Duodenal mucosa (tissue), 2 donors: Measurements from ENCODE around the gene STX17.

Source experiments
- H3K27ac ChIP-seq: one replicate; pipeline ENCODE4 v1.7.0; 2013; ENCODE audit warnings: low read depth, low read length
- H3K27me3 ChIP-seq, 2 donors: one replicate each; pipeline ENCODE4 v1.7.0; 2013; ENCODE audit warnings: low read length in 2 of 2, control low read depth in 1 of 2; ENCODE audit not compliant: insufficient read depth in 2 of 2, control insufficient read depth in 1 of 2
- H3K36me3 ChIP-seq, 2 donors: one replicate each; pipeline ENCODE4 v1.7.0; 2013; ENCODE audit warnings: low read length in 2 of 2, control low read depth in 1 of 2; ENCODE audit not compliant: insufficient read depth in 2 of 2, control insufficient read depth in 1 of 2
- H3K4me1 ChIP-seq, 2 donors: one replicate each; pipeline ENCODE4 v1.7.0; 2013; ENCODE audit warnings: low read length in 2 of 2, control low read depth in 1 of 2; ENCODE audit not compliant: insufficient read depth in 2 of 2, control insufficient read depth in 1 of 2
- H3K4me3 ChIP-seq, 2 donors: one replicate each; pipeline ENCODE4 v1.7.0; 2013; ENCODE audit warnings: low read length in 2 of 2, low read depth in 1 of 2
- H3K9ac ChIP-seq, 2 donors: one replicate each; pipeline ENCODE4 v1.7.0; 2013; ENCODE audit warnings: low read length in 2 of 2, low read depth in 1 of 2
- H3K9me3 ChIP-seq, 2 donors: one replicate each; pipeline ENCODE4 v1.7.0; 2013; ENCODE audit warnings: low read length in 2 of 2, control low read depth in 1 of 2; ENCODE audit not compliant: control insufficient read depth in 1 of 2

STX17 gene

GRCh38 chr9:99964336-99964735 lies 57.9 kb downstream of the STX17 start:
- Histone ChIP-seq H3K4me3 (no peak overlapping the region), H3K36me3 (peaks cover 22 to 49% of the 10 kb centered on the region in 2 donors), H3K27ac (no peak overlapping the region), H3K27me3 (no peaks in the 10 kb centered on the region), H3K9me3 (no peaks in the 10 kb centered on the region), H3K4me1 (no peaks in the 10 kb centered on the region), H3K9ac (no peak overlapping the region)

DNA sequence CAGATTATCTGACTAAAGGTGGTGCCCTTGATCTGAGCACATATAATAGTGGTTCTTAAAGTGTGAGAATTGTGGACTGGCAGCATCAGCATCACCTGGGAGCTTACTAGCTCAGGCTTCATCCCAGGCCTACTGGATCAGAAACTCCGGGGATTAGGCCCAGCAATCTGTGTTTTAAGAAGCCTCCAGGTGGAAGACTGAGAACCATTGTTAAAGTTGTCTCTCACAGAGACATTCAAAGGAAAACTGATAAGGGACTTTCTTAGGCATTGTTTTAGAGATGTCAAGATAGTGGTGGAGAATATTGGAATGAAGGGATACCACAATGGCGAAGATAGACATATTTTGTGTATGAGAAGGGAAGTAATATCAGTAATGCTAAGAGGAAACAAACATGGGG lies 59.5 kb downstream of the STX17 start:
- no peaks in the 10 kb centered on the region for H3K4me1 ChIP-seq
- no peak overlapping the region for H3K4me3 ChIP-seq
- H3K27me3 ChIP-seq, result no peaks in the 10 kb centered on the region
- no peak overlapping the region for H3K9ac ChIP-seq
- no peak overlapping the region for H3K27ac ChIP-seq
- no peaks in the 10 kb centered on the region for H3K9me3 ChIP-seq
- peaks cover 23 to 56% of the 10 kb centered on the region in 2 donors for H3K36me3 ChIP-seq

- no peaks in the 10 kb centered on the region for H3K27me3 ChIP-seq
- H3K27ac ChIP-seq, result no peak overlapping the region
- no peaks in the 10 kb centered on the region for H3K9me3 ChIP-seq
- no peak overlapping the region for H3K9ac ChIP-seq
- H3K4me1 ChIP-seq, result no peaks in the 10 kb centered on the region
- H3K4me3 ChIP-seq, result no peak overlapping the region
- peaks cover 22 to 50% of the 10 kb centered on the region in 2 donors for H3K36me3 ChIP-seq
Measured at GRCh38 chr9:99966716-99967115, 60.3 kb downstream of the STX17 start.

DNA sequence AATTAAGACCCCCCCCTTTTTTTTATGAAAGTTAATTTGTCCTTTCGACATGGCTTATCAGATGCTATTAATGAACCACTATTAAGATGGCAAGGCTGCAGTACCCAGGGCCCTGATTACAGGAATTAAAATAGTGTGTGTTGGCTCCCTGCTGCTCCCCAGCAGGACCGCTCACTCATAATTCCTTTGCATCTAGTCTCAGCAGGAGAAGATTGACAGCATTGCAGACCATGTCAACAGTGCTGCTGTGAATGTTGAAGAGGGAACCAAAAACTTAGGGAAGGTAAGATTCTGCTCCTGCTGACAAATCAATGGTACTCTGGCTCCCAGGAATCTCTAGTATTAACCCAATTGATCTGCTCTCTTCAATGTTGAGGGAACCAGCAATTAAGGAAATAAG lies 61.0 kb downstream of the STX17 start:
- no peak overlapping the region for H3K4me3 ChIP-seq
- H3K4me1 ChIP-seq, result no peaks in the 10 kb centered on the region
- peaks cover 19 to 49% of the 10 kb centered on the region in 2 donors for H3K36me3 ChIP-seq
- no peaks in the 10 kb centered on the region for H3K9me3 ChIP-seq
- H3K27ac ChIP-seq, result no peak overlapping the region
- H3K27me3 ChIP-seq, result no peaks in the 10 kb centered on the region
- no peak overlapping the region for H3K9ac ChIP-seq

DNA sequence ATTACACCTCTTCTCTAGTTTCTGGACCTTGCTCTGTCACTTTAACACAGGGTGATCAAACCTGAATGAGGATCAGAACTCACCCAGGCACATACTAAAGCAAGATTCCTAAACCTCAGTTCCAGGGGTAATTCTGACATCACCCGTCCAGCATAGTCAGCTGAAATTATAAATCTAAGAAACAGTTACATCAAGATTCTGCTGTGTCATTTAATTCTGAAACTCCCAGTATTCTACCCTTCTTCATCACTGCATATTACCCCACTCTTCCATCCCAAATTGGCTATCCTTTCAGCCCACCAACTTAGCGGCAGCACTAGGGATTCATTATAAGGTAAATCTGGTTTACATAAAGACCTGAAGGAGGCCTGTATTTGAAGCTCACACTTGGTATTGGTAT lies 64.0 kb downstream of the STX17 start:
- no peak overlapping the region for H3K4me3 ChIP-seq
- H3K9me3 ChIP-seq, result no peaks in the 10 kb centered on the region
- peaks cover 12 to 40% of the 10 kb centered on the region in 2 donors for H3K36me3 ChIP-seq
- no peak overlapping the region for H3K27ac ChIP-seq
- H3K27me3 ChIP-seq, result no peaks in the 10 kb centered on the region
- H3K9ac ChIP-seq, result no peak overlapping the region
- H3K4me1 ChIP-seq, result no peaks in the 10 kb centered on the region

DNA sequence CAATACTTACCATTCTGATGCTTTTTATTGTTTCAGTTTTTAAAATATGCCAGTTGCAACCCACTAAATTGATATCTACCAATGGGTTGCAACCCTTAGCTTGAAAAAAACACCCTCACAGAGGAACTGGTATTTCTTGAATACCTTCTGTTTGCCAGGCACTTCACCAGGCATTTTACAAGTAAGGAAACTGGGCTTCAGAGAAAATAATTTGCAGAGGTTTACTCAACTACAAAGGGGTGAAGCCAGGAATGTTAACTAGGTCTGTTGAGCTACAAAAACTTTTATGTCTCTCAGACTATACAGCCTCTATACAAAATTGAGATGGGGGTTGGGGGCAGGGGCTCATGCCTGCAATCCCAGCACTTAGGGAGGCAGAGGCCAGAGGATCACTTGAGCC lies 65.0 kb downstream of the STX17 start:
- Histone ChIP-seq H3K9ac (no peak overlapping the region), H3K27ac (no peak overlapping the region), H3K9me3 (no peaks in the 10 kb centered on the region), H3K36me3 (peaks cover 12 to 34% of the 10 kb centered on the region in 2 donors), H3K4me3 (no peak overlapping the region), H3K4me1 (no peaks in the 10 kb centered on the region), H3K27me3 (no peaks in the 10 kb centered on the region)

GRCh38 chr9:99973455-99973854 lies 67.0 kb downstream of the STX17 start:
- Histone ChIP-seq H3K4me1 (no peaks in the 10 kb centered on the region), H3K9ac (no peak overlapping the region), H3K27me3 (no peaks in the 10 kb centered on the region), H3K27ac (no peak overlapping the region), H3K36me3 (peaks cover 6 to 24% of the 10 kb centered on the region in 2 donors), H3K4me3 (no peak overlapping the region), H3K9me3 (no peaks in the 10 kb centered on the region)

DNA sequence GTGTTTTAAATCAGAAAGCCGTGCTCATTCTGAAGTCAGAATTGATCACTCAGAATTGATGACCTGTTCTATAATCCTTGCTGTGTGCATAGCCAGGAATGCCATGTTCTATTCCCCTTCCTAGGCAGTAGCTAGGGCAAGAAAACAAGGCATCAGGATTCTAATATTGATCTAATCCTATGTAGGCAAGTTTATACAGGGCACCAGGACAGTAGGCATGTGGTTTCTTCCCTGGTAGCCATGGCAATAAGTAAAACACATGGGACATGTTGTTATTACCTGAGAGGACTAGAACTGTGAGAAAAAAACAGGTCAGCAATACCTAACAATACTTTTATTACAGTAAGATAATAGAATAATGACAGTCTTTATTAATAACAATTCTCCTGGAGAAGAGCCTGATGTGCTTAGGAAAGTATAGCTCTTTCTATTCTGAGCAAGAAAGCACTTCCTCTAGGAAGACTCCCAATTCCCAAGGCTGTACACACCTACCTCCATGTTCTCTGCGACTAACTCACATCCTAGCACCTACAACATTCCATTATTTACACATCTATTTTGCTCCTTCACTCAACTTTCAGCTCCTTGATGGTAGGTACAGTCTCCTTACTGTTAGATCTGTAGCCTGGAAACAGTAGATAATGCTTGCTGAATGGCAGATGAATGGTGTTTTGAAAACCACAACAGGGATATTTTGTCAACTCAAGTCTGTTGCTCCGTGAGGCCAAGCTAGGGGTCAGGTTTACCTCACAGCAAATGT lies 70.8 kb downstream of the STX17 start:
- Histone ChIP-seq H3K4me1 (no peaks in the 10 kb centered on the region), H3K36me3 (peaks cover 0 to 9% of the 10 kb centered on the region in 2 donors), H3K27ac (no peak overlapping the region), H3K4me3 (no peak overlapping the region), H3K27me3 (no peaks in the 10 kb centered on the region), H3K9ac (no peak overlapping the region), H3K9me3 (no peaks in the 10 kb centered on the region)

DNA sequence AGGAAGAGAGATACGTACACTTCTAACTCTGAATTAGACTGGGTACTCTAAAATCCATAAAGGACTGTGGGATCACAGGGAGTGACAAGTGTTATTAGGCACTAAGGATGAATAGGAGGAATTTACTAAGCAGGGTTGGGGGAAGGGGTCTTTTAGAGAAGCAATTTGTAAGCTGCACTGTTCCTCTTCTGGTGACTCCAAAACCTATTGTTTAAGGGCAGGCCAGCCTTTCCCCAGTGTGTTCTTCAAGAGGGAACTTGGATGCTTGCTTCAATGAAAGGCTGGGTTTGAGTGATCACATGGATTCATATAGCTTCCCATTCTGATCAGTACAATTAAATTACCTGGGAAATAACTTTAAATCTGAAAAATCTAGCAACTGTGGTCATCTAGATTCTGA lies 71.8 kb downstream of the STX17 start:
- Histone ChIP-seq H3K27me3 (no peaks in the 10 kb centered on the region), H3K27ac (no peak overlapping the region), H3K9me3 (no peaks in the 10 kb centered on the region), H3K4me3 (no peak overlapping the region), H3K9ac (no peak overlapping the region), H3K4me1 (no peaks in the 10 kb centered on the region), H3K36me3 (peaks cover 6 to 9% of the 10 kb centered on the region in 2 donors)

DNA sequence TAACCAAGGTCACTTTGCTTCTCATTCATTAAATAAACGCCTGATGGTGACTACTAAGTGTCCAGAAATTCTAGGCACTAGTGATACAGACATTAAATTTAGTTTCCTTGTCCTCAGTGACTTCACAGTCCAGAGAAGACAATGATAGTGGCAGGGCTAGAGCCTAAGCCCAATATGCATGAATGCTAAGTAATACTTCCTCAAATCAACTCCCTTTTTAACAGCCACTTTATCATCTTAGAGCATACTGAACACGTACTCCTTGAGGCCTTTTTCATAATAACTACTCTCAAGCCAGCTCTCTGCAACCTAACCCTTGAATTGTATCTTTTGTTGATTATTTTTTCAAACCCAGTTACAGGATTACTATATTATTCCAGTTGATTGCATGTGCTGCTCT lies 74.1 kb downstream of the STX17 start:
- Histone ChIP-seq H3K4me3 (no peak overlapping the region), H3K27me3 (no peaks in the 10 kb centered on the region), H3K9me3 (no peaks in the 10 kb centered on the region), H3K27ac (no peak overlapping the region), H3K36me3 (peaks cover 6 to 9% of the 10 kb centered on the region in 2 donors), H3K9ac (no peak overlapping the region), H3K4me1 (no peaks in the 10 kb centered on the region)
